PFSK-1 (cell line): ENCODE measurements around the gene MAB21L3.

Experiments used
- FOXP2 ChIP-seq: optimal IDR thresholded peaks from 2 replicates; pipeline ENCODE3; 2011; ENCODE audit warnings: borderline replicate concordance, control low read depth, inconsistent platforms; ENCODE audit not compliant: insufficient read depth; ENCODE audit errors: extremely low read length, extremely low read depth
- POLR2AphosphoS5 ChIP-seq: IDR thresholded peaks from 2 replicates; pipeline ENCODE4 v1.6.1; 2012; ENCODE audit warnings: low read depth, mild to moderate bottlenecking, control low read depth, low read length, moderate library complexity
- REST ChIP-seq, 2 experiments: IDR thresholded peaks; 2 replicates each; pipeline versions ENCODE4 v1.6.1 to v1.8.0; 2011 to 2012; ENCODE audit warnings: low read depth in 2 of 2, low read length in 2 of 2, control low read depth in 1 of 2, inconsistent platforms in 1 of 2, mild to moderate bottlenecking in 1 of 2, moderate library complexity in 1 of 2; ENCODE audit not compliant: insufficient read depth in 1 of 2
- SIN3A ChIP-seq: IDR thresholded peaks from 2 replicates; pipeline ENCODE4 v1.6.1; 2012; ENCODE audit warnings: mild to moderate bottlenecking, low read length, moderate library complexity, borderline replicate concordance; ENCODE audit not compliant: insufficient read depth
- TAF1 ChIP-seq: IDR thresholded peaks from 2 replicates; pipeline ENCODE4 v1.6.1; 2012; ENCODE audit warnings: low read length, control low read depth, borderline replicate concordance; ENCODE audit not compliant: insufficient read depth

MAB21L3 gene

GRCh38 chr1:116113615-116114014, 2.4 kb downstream of the MAB21L3 start:
- TF ChIP-seq TAF1 (no peak), FOXP2 (no peak), REST (IDR thresholded peaks at IDR 0.05; ENCODE audit: insufficient read depth in 1 of 2, low read depth in 2 of 2, low read length in 2 of 2) (no peak)

- TF ChIP-seq POLR2AphosphoS5 = no peak
Observed at GRCh38 chr1:116115476-116116439, 4.6 kb downstream of the MAB21L3 start.

GRCh38 chr1:116118471-116118870, 7.3 kb downstream of the MAB21L3 start:
- no peak for TF ChIP-seq REST (IDR thresholded peaks at IDR 0.05; ENCODE audit: insufficient read depth in 1 of 2, low read depth in 2 of 2, low read length in 2 of 2)
- no peak for TF ChIP-seq POLR2AphosphoS5
- no peak for TF ChIP-seq FOXP2

- TF ChIP-seq SIN3A (no peak), POLR2AphosphoS5 (no peak), FOXP2 (no peak), REST (IDR thresholded peaks at IDR 0.05; ENCODE audit: insufficient read depth in 1 of 2, low read depth in 2 of 2, low read length in 2 of 2) (no peak), TAF1 (no peak)
Observed at GRCh38 chr1:116119876-116120275, 8.7 kb downstream of the MAB21L3 start.

GRCh38 chr1:116122955-116123757, 12.0 kb downstream of the MAB21L3 start:
- TF ChIP-seq REST (IDR thresholded peaks at IDR 0.05; ENCODE audit: insufficient read depth in 1 of 2, low read depth in 2 of 2, low read length in 2 of 2) (no peak), POLR2AphosphoS5 (no peak), SIN3A (no peak), FOXP2 (no peak), TAF1 (no peak)
